HTERT RPE-1 (cell line): Measurements from ENCODE around the gene FGF6.
"Not testable (repeated sequence)": the region's sequence is repeated elsewhere in the genome, so short reads cannot be mapped to it uniquely, and the experiment has no call there.

Experiments used
- in situ Hi-C: fragments of 300-500 bp; cut with MboI; formaldehyde crosslinking; loops from 4 replicates; pipeline ENCODE4 v1.14.3; 2020; ENCODE audit warnings: low sequenced_read_pairs

FGF6 gene, protein sequence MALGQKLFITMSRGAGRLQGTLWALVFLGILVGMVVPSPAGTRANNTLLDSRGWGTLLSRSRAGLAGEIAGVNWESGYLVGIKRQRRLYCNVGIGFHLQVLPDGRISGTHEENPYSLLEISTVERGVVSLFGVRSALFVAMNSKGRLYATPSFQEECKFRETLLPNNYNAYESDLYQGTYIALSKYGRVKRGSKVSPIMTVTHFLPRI

DNA sequence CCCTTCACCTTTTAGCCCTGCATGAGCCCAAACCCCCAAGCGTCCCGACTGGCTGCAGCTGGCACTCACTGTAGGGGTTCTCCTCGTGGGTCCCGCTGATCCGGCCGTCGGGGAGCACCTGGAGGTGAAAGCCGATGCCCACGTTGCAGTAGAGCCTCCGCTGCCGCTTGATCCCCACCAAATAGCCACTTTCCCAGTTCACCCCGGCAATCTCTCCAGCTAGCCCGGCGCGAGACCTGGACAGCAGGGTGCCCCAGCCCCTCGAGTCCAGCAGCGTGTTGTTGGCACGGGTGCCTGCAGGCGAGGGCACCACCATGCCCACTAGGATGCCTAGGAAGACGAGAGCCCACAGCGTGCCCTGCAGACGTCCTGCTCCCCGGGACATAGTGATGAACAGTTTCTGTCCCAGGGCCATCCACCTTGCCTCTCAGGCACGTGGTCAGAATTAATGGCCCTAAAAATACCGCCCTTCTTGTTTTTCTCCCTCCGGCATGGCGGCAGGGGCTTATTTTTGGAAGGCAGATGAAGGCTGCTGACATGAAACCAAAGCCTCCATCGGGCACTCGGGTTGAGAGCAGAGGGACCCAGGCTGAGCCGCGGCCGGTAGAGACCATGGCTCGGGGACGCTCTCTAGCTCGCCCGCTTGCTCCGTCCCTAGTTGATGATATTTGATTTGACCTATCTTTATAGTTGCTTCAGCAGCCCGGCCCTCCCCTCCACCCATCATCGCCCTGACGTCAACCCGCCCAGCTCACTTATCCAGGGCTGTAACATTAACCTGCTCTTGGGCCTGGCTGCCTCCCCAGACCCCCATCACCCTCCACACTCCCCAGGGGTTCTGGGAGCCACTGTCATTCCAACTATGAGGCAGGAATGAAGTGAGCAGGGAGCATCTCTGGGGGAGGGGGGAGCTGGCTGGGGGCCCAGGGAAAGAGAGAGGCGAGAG is at the start of gene FGF6:
TSS of gene FGF6 (minus strand) at position 660 of the 946 bp plus-strand sequence. CDS start at position 415, 245 bp downstream.
- in situ Hi-C loops: no loop called here

DNA sequence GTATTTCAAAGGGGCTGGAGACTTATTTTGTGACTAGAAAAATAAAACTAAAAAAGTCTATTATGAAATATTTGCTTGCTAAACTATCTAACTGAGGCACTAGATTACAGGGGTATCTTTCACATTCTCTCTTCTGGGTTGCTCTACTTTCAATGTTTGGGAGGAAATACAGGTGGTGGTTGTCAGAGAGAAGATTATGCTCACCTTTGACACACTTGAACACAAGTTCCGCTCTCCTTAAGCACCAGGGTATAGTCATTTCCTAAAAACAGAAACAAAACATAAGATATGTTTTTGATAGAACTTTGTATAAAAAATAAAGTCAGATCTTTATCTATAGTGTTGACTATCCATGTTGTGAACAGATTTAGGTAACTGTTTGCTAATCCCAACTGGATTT is 45.4 kb upstream of the FGF6 start:
- in situ Hi-C loops: no loop called here

DNA sequence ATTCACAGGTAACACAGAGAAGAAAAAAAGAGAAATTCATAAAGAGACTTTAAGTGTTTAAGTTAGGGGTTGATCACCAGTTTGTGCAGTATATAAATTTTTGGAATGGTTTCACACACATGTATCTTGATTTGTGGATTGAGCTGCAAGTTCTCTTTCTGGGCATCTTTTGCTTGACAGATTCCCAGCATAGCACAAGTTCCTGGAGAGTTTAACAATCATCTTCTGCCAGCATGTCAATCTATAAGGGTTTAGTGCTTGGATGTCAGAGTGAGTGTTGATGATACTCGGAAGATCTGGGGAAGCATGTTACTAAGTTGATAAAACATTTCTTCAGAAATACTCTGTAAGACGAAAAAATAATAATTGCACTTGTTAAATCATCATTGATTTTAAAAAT is 43.9 kb upstream of the FGF6 start:
- in situ Hi-C loops: no loop called here

DNA sequence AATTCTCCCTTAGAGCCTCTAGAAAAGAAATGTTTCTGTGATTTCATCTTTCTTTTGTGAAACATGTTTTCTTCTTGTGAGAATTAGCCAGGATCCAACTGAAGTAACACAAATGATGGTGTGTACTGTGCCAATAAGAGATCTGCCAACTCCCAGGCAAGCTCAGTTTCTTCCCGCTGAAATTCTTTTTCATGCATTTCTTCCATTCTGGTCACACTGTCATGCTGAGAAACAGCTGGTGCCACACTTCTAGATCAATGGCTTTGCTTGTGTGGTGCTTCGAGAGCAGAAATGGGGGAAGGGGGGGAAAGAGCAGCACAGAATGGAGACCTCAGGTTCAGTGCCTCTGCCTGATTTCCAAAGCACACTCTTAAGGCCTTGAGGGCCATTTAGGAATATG is 41.4 kb upstream of the FGF6 start:
- in situ Hi-C loops: no loop called here

DNA sequence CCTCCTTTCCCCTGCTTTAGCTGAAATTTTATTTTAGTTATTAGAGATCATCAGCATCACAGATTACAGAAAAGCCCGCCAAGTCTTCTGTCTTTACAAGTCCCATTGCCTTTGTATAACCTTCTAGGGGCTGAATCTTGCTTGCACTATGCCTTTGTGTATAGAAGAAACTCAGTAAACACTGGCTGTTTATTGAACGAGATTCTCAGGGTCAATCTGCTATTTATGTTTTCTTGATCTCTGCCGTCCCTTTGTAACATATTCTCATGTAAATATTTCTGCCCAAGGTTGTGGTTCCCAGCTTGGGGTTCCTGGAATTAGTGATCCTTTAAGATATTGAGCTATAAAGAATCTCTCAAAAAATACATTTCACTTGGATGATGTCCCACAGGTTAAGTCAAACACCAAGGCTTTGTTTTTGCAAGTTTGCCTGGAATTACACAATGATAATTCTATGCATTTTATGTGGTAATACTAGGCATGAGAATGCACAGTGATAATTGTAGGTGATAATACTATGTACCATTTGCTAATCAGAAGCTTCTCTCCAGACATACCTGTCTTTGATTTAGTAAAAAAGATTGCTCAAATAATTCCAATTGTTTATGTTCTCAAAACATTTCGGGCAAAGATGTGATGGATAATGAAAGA is 40.6 kb upstream of the FGF6 start:
- in situ Hi-C loops: no loop called here

DNA sequence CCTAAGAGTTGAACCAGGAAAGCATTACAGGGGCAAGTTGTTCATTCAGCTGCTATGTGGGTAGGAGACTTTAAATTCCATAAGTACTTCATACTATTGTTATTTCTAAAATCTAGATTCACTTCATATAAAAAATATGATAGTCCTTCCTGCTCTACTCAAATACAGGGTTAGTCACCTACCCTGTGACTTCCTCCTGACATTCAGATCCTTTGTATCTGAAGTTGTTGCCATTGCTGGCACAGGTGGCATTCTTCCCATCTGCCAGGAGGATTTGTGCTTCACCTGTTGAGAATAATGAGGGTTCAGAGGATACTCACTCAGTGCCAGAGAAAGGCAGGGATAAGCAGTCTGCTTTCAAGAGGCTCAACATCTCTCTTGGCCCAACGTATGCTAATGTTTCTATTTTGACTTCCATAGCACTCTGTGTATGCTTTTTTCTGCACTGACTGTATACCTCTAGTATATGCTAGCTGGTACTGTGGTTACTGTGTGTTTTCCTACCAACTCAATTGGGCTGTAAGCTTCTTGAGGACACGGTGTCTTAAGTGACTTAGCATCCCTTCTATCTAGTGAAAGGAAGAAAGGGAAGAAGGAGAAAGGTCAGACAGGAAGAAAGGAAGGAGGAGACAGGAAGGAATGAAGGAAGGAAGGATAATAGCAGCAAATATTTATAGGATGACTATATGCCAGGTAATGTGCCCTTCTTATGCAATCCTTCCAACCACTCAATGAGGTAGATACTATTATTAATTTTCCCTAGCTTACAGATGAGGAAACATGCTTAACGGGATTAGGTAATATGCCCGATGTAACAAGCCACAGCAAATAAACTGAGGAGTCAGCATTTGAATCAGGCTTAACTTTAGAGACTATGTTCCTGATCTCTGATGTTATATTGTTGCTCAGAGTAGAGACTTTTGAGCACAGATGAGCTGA is 38.5 kb upstream of the FGF6 start:
- in situ Hi-C loops: no loop called here

DNA sequence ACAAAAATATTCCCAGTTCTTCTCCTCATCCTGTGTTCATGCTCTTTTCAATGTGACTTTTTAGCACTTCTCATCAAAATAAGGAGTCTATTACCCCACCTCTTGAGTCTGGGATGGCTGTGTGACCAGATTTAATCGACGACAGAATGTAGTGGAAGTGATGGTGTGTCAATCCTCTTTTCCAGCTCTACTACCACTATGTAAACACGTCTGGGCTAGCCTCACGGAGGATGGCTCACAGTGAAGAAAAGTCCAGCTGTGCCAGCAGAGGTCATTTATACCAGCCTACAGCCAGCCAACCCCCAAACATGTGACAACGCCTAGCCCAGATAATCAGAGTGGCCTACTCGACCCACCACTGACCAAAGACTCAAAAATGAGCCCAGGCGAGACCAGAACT is 37.3 kb upstream of the FGF6 start:
- in situ Hi-C loops: no loop called here

DNA sequence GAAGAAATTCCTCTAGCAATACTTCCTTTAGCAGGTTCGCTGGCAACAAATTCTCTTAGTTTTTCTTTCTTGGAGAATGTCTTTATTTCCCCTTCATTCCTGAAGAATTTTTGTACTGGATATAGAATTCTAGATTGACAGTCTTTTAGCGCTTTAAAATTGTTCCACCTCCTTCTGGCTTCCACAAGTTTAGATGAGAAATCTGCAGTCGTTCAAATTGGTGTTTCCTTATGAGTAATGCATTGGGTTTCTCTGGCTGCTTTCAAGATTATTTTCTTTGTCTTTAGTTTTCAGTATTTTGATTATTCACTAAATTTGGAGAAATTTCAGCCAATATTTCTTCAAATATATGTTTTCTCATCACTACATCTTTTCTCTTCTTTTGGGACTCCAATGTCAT is 33.3 kb upstream of the FGF6 start:
- in situ Hi-C loops: no loop called here

DNA sequence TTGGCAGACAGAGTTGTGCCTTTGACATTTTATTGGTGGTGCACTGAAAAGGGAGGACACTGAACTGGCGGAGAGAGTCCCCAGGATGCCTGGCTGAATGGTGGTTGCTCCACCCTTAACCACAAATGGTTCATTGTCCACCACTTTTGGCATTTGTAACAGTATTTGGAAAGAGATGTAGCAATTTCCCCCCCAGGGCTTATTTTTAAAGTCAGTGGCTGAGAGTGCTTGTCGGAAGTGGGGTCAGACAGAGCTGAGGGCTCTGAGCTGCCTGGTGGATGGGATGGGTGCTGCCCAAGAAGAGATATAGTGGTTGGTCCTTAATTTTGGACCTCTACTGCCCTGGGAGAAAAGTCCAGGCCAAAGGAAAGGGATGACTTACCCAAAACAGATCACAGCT is 31.5 kb upstream of the FGF6 start:
- in situ Hi-C loops: no loop called here

DNA sequence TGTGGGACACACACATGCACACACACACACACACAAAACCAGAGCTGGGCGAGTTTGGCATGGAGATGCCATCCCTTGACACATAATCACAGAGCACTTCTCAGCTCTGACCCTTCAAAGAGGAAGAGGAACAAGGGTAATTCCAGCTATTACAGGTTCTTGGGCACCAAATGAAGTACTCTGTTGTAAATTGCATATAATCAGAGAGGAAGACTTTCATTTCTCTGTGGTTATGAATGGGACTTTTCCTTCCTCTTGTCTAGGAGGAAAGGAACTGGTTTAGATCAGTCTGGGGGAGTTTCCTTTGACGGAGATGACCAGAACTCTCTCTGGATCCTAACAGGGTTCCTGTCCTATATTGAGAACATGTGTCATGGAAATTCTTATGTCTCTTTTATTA is 26.4 kb upstream of the FGF6 start:
- in situ Hi-C loops: no loop called here

DNA sequence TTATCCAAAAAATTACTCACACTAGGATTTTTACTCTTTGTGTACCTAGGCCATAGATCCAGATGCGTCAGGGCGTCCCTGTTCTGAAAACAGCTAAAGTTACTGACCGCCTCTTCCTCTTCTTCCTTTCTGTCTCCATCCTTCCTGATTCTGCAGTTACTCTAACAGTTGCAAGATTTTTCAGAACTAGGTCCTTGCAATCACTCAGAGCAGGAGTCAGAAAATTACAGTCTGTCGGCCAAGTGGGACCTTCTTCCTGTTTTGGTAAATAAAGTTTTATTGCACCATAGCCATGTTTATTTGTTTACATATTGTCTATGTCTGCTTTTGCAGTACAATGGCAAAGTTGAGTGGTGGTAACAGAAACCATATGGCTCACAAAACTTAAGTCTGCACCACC is 25.6 kb upstream of the FGF6 start:
- in situ Hi-C loops: no loop called here

DNA sequence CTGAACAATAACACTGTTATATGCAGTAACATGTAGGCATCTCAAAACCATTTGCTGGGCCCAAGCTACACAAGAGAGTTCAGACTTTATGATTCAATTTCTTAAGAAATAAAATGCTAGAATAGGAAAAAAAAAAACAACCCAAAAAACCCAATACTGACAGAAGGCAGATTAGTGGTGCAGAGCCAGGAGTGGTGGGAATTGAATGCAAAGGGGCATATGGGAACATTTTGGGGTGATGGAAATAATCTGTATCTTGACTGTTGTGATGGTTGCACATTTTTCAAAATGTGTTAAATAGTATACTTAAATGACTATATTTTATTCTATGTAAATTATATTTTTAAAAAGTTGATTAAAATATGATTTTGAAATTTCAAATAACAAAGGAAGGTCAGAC is 23.4 kb upstream of the FGF6 start:
- in situ Hi-C loops: no loop called here

DNA sequence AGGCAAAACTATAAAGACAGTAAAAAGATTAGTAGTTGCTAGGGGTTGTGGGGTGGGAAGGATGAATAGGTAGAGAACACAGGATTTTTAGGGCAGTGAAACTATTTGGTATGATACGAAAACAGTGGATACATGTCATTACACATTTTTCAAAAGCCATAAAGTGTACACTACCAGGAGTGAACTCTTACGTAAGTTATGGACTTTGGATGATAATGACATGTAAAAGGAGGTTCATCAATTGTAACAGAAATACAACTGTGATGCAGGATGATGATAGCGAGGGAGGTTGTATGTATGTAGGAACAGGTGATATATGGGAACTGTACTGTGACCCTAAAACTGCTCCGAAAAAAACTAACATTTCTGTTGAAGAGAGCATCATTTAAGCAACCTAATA is 15.1 kb upstream of the FGF6 start:
- in situ Hi-C loops: no loop called here

DNA sequence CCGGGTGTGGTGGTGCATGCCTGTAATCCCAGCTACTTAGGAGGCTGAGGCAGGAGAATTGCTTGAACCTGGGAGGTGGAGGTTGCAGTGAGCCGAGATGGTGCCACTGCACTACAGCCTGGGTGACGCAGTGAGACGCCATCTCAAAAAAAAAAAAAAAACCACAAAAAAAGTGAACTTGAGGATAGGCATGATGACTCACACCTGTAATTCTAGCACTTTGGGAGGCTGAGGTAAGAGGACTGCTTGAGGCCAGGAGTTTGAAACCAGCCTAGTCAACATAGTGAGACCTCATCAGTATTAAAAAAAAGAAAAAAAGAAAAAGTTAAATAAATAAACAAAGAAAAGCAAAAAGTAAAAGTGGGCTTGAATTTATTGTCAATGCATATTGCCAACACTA is 10.2 kb upstream of the FGF6 start:
- in situ Hi-C loops: not testable (repeated sequence)

DNA sequence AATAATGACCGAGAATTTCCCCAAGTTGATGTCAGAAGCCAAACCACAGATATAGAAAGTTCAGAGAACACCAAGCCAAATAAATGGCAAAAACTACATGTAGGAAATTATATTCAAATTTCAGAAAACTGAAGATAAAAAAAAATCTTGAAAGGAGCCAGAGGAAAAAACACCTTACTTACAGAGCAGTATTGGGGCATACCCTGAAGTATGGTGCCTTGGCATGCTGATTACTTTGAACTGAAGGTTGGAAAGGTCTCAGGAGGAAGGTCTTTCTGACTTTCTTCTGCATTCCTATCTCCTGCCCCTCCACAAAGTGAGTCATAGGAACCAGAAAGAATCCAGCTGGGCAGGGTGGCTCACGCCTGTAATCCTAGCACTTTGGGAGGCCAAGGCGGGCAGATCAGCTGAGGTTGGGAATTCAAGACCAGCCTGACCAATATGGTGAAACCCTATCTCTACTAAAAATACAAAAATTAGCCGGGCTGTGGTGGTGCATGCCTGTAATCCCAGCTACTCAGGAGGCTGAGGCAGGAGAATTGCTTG is 8.8 kb upstream of the FGF6 start:
- in situ Hi-C loops: no loop called here

DNA sequence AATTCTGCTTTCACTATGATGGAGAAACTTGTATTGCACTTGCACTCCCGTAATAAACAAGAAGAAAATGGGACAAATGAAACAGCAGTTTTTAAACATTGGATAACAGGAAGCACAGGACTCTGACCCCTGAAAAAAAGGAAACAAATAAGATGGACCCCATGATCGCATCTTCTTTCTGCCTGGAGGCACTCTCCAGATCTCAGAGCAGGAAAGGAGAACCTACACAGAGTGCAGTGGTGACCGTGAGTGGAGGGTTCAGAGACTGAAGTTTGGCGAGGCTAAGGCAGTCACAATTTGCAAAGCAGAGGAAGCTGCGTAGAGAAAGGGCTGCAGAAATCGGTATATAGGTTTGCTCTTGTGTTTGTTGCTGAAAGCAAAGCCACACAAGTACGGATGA is 6.1 kb upstream of the FGF6 start:
- in situ Hi-C loops: no loop called here

DNA sequence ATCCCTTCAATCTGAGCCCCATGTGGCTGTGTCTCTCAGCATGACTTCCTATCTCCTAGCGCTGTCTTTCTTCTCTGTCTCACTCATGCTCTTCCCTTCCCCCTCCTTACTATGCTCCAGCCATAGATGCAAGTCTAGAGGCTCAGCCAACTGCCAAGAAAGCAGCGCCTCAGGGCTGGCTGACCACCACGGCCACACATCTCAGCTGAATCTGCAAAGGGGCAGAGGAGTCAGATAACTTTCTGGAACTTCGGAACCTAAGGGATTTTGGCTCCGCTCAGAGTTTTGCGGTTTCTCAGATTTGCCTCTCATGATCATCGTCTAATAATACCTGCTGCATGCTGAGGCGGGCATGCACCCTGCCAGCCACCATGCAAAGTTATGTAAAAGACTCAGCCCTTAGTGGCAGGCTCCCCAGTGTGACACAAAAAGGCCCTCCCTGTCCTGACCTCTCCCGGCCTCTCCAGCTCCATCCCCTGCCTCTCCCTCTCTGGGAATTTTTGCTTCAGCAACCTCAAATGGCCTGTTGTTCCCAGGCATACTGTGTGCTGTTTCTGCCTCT is 5.0 kb upstream of the FGF6 start:
- in situ Hi-C loops: no loop called here

DNA sequence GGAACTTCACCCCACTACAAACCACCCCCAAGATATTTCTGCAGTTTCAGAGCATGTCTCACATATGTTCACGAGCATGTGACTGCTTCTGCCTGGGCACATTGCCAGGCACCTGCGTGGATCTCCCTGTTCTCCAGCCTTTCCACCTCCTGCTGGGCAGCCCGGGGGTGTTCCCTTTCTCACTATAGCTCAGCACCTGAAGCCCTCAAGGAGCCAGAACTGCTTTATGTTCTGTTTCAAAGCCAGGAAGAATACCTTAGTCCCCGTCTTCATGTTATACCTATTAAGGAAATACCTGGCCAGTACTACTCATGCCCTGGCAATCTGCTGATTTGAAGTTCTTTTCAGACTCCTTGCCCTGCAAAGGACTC is 4.2 kb upstream of the FGF6 start:
- in situ Hi-C loops: no loop called here

DNA sequence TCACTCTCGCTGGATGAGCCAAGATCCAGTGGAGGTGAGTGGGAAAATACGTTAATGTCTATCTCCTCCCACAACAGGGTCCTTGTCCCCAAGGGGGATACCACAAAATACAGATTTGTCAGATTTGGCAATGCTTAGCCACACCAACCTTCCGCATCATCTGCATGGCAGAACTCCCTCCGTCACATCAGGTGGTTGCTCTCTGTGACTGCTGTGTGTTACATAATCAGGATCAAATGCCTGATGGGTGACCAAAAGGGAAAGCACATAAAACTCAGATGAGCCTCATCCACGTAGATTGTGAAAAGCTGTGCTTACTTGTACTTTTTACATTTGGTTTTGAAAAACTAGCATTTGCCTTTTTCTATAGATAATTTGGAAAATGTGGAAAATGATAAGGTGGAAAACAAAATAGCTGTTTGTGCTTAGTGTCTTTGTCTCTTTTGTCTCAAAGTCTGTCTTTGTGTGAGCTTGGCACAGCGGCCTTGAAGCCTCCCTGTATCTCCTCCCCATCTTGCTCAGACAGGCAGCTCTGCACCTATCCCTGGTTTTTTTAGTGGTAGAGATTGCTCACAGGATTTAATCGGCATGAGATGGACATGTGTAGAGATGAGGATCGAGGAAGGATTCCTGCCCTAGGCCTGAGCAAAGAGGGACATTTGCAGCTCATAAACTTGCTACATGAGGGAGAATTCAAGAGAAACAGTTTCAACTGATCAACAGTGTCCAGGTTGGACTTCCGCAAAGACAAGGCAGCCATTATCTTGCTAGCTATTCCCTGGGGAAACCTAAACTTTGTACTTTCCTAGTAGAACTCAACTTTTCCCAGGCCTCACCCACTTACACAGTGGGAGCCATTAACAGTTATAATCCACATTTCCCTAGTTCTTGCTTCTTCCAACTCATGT is 3.6 kb upstream of the FGF6 start:
- in situ Hi-C loops: no loop called here
